Measurements from ENCODE around the gene SLC35F3. TPM values are rescaled to one million over a fixed set of nuclear protein-coding genes. Genes with fewer than 3 reads are reported as not detected.

Gene SLC35F3
- total and polyA plus RNA-seq, 4 donors = 0.01 to 0.37 (median 0.08) TPM; not detected in 1

GRCh38 chr1:234206651-234207284 lies 302.3 kb downstream of the SLC35F3 start:
- Histone ChIP-seq H3K4me1 (ENCODE audit: control insufficient read depth in 4 of 4, insufficient read depth in 4 of 4, low read length in 3 of 4) (no peaks in the 10 kb centered on the region), H3K4me3 (ENCODE audit: low read depth in 1 of 3, low read length in 3 of 3) (no peak overlapping the region), H3K27me3 (ENCODE audit: control insufficient read depth in 4 of 4, insufficient read depth in 4 of 4, low read length in 3 of 4) (no peaks in the 10 kb centered on the region), H3K27ac (ENCODE audit: low read depth in 1 of 2, low read length in 2 of 2) (no peak overlapping the region), H3K9ac (ENCODE audit: low read depth in 1 of 2, low read length in 2 of 2) (no peak overlapping the region), H3K36me3 (ENCODE audit: control insufficient read depth in 4 of 4, insufficient read depth in 3 of 4, low read depth in 1 of 4, low read length in 3 of 4) (no peaks in the 10 kb centered on the region), H3K9me3 (ENCODE audit: control insufficient read depth in 4 of 4, low read length in 3 of 4) (no peaks in the 10 kb centered on the region)
- no peak for TF ChIP-seq HNF4A (conservative IDR thresholded peaks at IDR 0.05)
- TF ChIP-seq CTCF (IDR thresholded peaks at IDR 0.05; ENCODE audit: low read depth, low read length, missing input control) = no peak
- TF ChIP-seq ZBTB33 (IDR thresholded peaks at IDR 0.05) = no peak
- TF ChIP-seq FOXA1 (IDR thresholded peaks at IDR 0.05) = no peak
- TF ChIP-seq SP1 (IDR thresholded peaks at IDR 0.05) = no peak
- no peak for TF ChIP-seq YY1 (IDR thresholded peaks at IDR 0.05)
- no peak for TF ChIP-seq TAF1 (conservative IDR thresholded peaks at IDR 0.05)
- TF ChIP-seq JUND (IDR thresholded peaks at IDR 0.05) = no peak
- TF ChIP-seq MAX (IDR thresholded peaks at IDR 0.05) = no peak
- no peak for TF ChIP-seq FOXA2 (IDR thresholded peaks at IDR 0.05)
- no peak for TF ChIP-seq NR2F2 (IDR thresholded peaks at IDR 0.05)
- no peak for TF ChIP-seq REST (IDR thresholded peaks at IDR 0.05)
- no peak for TF ChIP-seq ATF3 (IDR thresholded peaks at IDR 0.05)
- no peak for TF ChIP-seq EGR1 (IDR thresholded peaks at IDR 0.05; ENCODE audit: low read depth in 2 of 2)
- WGBS = 83% methylated on average over 18 of the region's 18 CpGs
- no peak for DNase-seq (ENCODE audit: low spot score)

- H3K27me3 ChIP-seq (ENCODE audit: control insufficient read depth in 4 of 4, insufficient read depth in 4 of 4, low read length in 3 of 4) = peaks cover 0 to 2% (median 0%) of the 10 kb centered on the region in 4 donors
- no peak for TF ChIP-seq MAX (IDR thresholded peaks at IDR 0.05)
- TF ChIP-seq JUND (IDR thresholded peaks at IDR 0.05) = no peak
- no peak for TF ChIP-seq REST (IDR thresholded peaks at IDR 0.05)
- no peak for TF ChIP-seq HNF4A (conservative IDR thresholded peaks at IDR 0.05)
- no peaks in the 10 kb centered on the region for H3K9me3 ChIP-seq (ENCODE audit: control insufficient read depth in 4 of 4, low read length in 3 of 4)
- WGBS = 71% methylated on average over 3 of the region's 3 CpGs
- H3K27ac ChIP-seq (ENCODE audit: low read depth in 1 of 2, low read length in 2 of 2) = no peak overlapping the region
- no peaks in the 10 kb centered on the region for H3K36me3 ChIP-seq (ENCODE audit: control insufficient read depth in 4 of 4, insufficient read depth in 3 of 4, low read depth in 1 of 4, low read length in 3 of 4)
- no peak for DNase-seq (ENCODE audit: low spot score)
- no peak overlapping the region for H3K9ac ChIP-seq (ENCODE audit: low read depth in 1 of 2, low read length in 2 of 2)
- no peak overlapping the region for H3K4me3 ChIP-seq (ENCODE audit: low read depth in 1 of 3, low read length in 3 of 3)
- no peaks in the 10 kb centered on the region for H3K4me1 ChIP-seq (ENCODE audit: control insufficient read depth in 4 of 4, insufficient read depth in 4 of 4, low read length in 3 of 4)
Measured at GRCh38 chr1:234208351-234208750, 303.9 kb downstream of the SLC35F3 start.
